ENCODE data around the gene CYP3A5.
A peak's percentile ranks its signal among the peaks of the same experiment; 100 is the strongest.

CYP3A5 gene

GRCh38 chr7:99617192-99617781 is 62.5 kb downstream of the CYP3A5 start:
- peak overlapping the region; percentile 86 to 96 for H3K9ac ChIP-seq (ENCODE audit: low read depth in 1 of 2, low read length in 2 of 2)
- peaks cover 28 to 33% of the 10 kb centered on the region in 2 donors for H3K36me3 ChIP-seq (ENCODE audit: control insufficient read depth in 2 of 2, insufficient read depth in 2 of 2, low read length in 2 of 2)
- H3K4me3 ChIP-seq (ENCODE audit: low read length in 2 of 2): peak overlapping the region; percentile 96 to 98
- no peaks in the 10 kb centered on the region for H3K27me3 ChIP-seq (ENCODE audit: control insufficient read depth in 2 of 2, insufficient read depth in 2 of 2, low read length in 2 of 2)
- H3K4me1 ChIP-seq (ENCODE audit: control insufficient read depth in 2 of 2, insufficient read depth in 2 of 2, low read length in 2 of 2): peaks cover 7 to 8% of the 10 kb centered on the region in 2 donors
- H3K9me3 ChIP-seq (ENCODE audit: control insufficient read depth in 2 of 2, low read length in 2 of 2): no peaks in the 10 kb centered on the region
- H3K27ac ChIP-seq (ENCODE audit: low read depth in 2 of 2, low read length in 2 of 2): peak overlapping the region; percentile 66 to 82

- Histone ChIP-seq H3K36me3 (ENCODE audit: control insufficient read depth in 2 of 2, insufficient read depth in 2 of 2, low read length in 2 of 2) (peaks cover 25 to 29% of the 10 kb centered on the region in 2 donors), H3K4me3 (ENCODE audit: low read length in 2 of 2) (peak within 1 kb of the TSS; percentile 96 to 98), H3K4me1 (ENCODE audit: control insufficient read depth in 2 of 2, insufficient read depth in 2 of 2, low read length in 2 of 2) (peaks cover 7 to 8% of the 10 kb centered on the region in 2 donors), H3K27ac (ENCODE audit: low read depth in 2 of 2, low read length in 2 of 2) (peak within 1 kb of the TSS; percentile 66 to 82), H3K27me3 (ENCODE audit: control insufficient read depth in 2 of 2, insufficient read depth in 2 of 2, low read length in 2 of 2) (no peaks in the 10 kb centered on the region), H3K9ac (ENCODE audit: low read depth in 1 of 2, low read length in 2 of 2) (peak within 1 kb of the TSS; percentile 86 to 96), H3K9me3 (ENCODE audit: control insufficient read depth in 2 of 2, low read length in 2 of 2) (no peaks in the 10 kb centered on the region)
Observed at GRCh38 chr7:99616359-99617191, 63.2 kb downstream of the CYP3A5 start, which contains the start of gene ZSCAN25. Gene ZSCAN25 (plus strand): TSS chr7:99616946. CDS start chr7:99619607, 2,661 bp downstream.

DNA sequence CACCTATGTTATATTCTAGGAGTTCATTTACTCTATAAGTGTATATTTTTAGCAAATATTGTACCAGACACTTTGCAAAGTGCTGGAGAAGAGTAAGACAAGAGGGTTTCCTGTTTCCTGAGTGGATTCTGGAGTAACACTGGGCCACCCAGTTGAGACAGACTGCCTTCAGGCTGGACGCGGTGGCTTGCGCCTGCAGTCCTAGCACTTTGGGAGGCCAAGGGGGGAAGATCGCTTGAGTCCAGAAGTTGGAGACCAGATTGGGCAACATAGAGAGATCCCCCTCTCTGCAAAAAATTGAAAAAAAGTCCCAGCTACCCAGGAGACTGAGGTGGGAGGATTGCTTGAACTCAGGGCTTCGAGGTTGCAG is 63.8 kb downstream of the CYP3A5 start:
- Histone ChIP-seq H3K9me3 (ENCODE audit: control insufficient read depth in 2 of 2, low read length in 2 of 2) (no peaks in the 10 kb centered on the region), H3K4me1 (ENCODE audit: control insufficient read depth in 2 of 2, insufficient read depth in 2 of 2, low read length in 2 of 2) (peaks cover 7 to 8% of the 10 kb centered on the region in 2 donors), H3K27ac (ENCODE audit: low read depth in 2 of 2, low read length in 2 of 2) (peak overlapping the region in 1 of 2 donors; percentile 82), H3K27me3 (ENCODE audit: control insufficient read depth in 2 of 2, insufficient read depth in 2 of 2, low read length in 2 of 2) (no peaks in the 10 kb centered on the region), H3K36me3 (ENCODE audit: control insufficient read depth in 2 of 2, insufficient read depth in 2 of 2, low read length in 2 of 2) (peaks cover 19 to 23% of the 10 kb centered on the region in 2 donors), H3K9ac (ENCODE audit: low read depth in 1 of 2, low read length in 2 of 2) (peak overlapping the region in 1 of 2 donors; percentile 96), H3K4me3 (ENCODE audit: low read length in 2 of 2) (peak overlapping the region; percentile 96 to 98)

GRCh38 chr7:99614495-99614894 is 65.3 kb downstream of the CYP3A5 start:
- no peaks in the 10 kb centered on the region for H3K27me3 ChIP-seq (ENCODE audit: control insufficient read depth in 2 of 2, insufficient read depth in 2 of 2, low read length in 2 of 2)
- no peak overlapping the region for H3K4me3 ChIP-seq (ENCODE audit: low read length in 2 of 2)
- H3K4me1 ChIP-seq (ENCODE audit: control insufficient read depth in 2 of 2, insufficient read depth in 2 of 2, low read length in 2 of 2): peaks cover 7 to 8% of the 10 kb centered on the region in 2 donors
- no peaks in the 10 kb centered on the region for H3K9me3 ChIP-seq (ENCODE audit: control insufficient read depth in 2 of 2, low read length in 2 of 2)
- H3K27ac ChIP-seq (ENCODE audit: low read depth in 2 of 2, low read length in 2 of 2): no peak overlapping the region
- no peak overlapping the region for H3K9ac ChIP-seq (ENCODE audit: low read depth in 1 of 2, low read length in 2 of 2)
- peaks cover 9 to 11% of the 10 kb centered on the region in 2 donors for H3K36me3 ChIP-seq (ENCODE audit: control insufficient read depth in 2 of 2, insufficient read depth in 2 of 2, low read length in 2 of 2)

DNA sequence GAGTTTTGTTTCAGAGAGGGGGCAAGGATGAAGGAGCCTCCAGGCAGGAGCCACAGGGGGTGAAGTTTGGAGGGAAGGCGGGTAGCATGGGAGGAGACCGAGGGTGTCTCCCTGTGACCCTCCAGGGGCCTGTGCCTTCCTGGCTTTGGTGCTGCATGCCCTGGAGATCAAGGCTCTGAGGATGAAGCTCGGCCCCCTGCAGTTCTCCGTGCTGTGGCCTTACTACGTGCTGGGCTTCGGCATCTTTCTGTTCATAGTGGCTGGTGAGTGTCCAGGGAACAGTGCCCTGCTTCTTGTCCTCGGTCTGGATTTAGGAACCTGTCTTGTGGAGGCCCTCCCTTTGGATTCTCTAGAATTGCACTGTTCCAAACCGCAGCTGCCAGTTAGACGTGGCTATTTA is 72.2 kb downstream of the CYP3A5 start:
- Histone ChIP-seq H3K4me3 (ENCODE audit: low read length in 2 of 2) (no peak overlapping the region), H3K9ac (ENCODE audit: low read depth in 1 of 2, low read length in 2 of 2) (no peak overlapping the region), H3K27me3 (ENCODE audit: control insufficient read depth in 2 of 2, insufficient read depth in 2 of 2, low read length in 2 of 2) (no peaks in the 10 kb centered on the region), H3K27ac (ENCODE audit: low read depth in 2 of 2, low read length in 2 of 2) (no peak overlapping the region), H3K4me1 (ENCODE audit: control insufficient read depth in 2 of 2, insufficient read depth in 2 of 2, low read length in 2 of 2) (no peaks in the 10 kb centered on the region), H3K36me3 (ENCODE audit: control insufficient read depth in 2 of 2, insufficient read depth in 2 of 2, low read length in 2 of 2) (no peaks in the 10 kb centered on the region), H3K9me3 (ENCODE audit: control insufficient read depth in 2 of 2, low read length in 2 of 2) (no peaks in the 10 kb centered on the region)

DNA sequence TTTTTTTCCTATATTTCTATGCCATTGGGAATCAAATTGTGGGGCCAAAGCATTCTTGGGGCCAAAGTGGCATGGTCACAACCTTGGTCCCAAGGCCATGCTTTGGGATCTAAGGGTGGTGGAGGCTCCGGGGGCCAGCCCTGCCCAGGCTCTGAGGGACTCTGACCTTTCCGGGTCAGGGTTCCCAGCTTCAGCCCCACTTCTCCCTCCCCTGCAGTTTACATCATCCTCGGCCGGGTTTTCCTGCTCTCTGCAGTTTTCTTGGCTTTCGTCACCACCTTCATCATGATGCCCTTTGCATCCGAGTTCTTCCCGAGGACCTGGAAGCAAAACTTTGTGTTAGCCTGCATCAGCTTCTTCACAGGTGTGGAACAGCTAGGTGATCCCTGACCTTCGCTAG is 73.3 kb downstream of the CYP3A5 start:
- no peaks in the 10 kb centered on the region for H3K27me3 ChIP-seq (ENCODE audit: control insufficient read depth in 2 of 2, insufficient read depth in 2 of 2, low read length in 2 of 2)
- no peak overlapping the region for H3K9ac ChIP-seq (ENCODE audit: low read depth in 1 of 2, low read length in 2 of 2)
- H3K4me1 ChIP-seq (ENCODE audit: control insufficient read depth in 2 of 2, insufficient read depth in 2 of 2, low read length in 2 of 2): no peaks in the 10 kb centered on the region
- H3K27ac ChIP-seq (ENCODE audit: low read depth in 2 of 2, low read length in 2 of 2): no peak overlapping the region
- H3K9me3 ChIP-seq (ENCODE audit: control insufficient read depth in 2 of 2, low read length in 2 of 2): no peaks in the 10 kb centered on the region
- no peaks in the 10 kb centered on the region for H3K36me3 ChIP-seq (ENCODE audit: control insufficient read depth in 2 of 2, insufficient read depth in 2 of 2, low read length in 2 of 2)
- H3K4me3 ChIP-seq (ENCODE audit: low read length in 2 of 2): no peak overlapping the region

GRCh38 chr7:99605527-99605926 is 74.3 kb downstream of the CYP3A5 start:
- no peak overlapping the region for H3K9ac ChIP-seq (ENCODE audit: low read depth in 1 of 2, low read length in 2 of 2)
- H3K27me3 ChIP-seq (ENCODE audit: control insufficient read depth in 2 of 2, insufficient read depth in 2 of 2, low read length in 2 of 2): no peaks in the 10 kb centered on the region
- no peaks in the 10 kb centered on the region for H3K4me1 ChIP-seq (ENCODE audit: control insufficient read depth in 2 of 2, insufficient read depth in 2 of 2, low read length in 2 of 2)
- no peak overlapping the region for H3K4me3 ChIP-seq (ENCODE audit: low read length in 2 of 2)
- H3K9me3 ChIP-seq (ENCODE audit: control insufficient read depth in 2 of 2, low read length in 2 of 2): no peaks in the 10 kb centered on the region
- H3K27ac ChIP-seq (ENCODE audit: low read depth in 2 of 2, low read length in 2 of 2): no peak overlapping the region
- H3K36me3 ChIP-seq (ENCODE audit: control insufficient read depth in 2 of 2, insufficient read depth in 2 of 2, low read length in 2 of 2): no peaks in the 10 kb centered on the region

DNA sequence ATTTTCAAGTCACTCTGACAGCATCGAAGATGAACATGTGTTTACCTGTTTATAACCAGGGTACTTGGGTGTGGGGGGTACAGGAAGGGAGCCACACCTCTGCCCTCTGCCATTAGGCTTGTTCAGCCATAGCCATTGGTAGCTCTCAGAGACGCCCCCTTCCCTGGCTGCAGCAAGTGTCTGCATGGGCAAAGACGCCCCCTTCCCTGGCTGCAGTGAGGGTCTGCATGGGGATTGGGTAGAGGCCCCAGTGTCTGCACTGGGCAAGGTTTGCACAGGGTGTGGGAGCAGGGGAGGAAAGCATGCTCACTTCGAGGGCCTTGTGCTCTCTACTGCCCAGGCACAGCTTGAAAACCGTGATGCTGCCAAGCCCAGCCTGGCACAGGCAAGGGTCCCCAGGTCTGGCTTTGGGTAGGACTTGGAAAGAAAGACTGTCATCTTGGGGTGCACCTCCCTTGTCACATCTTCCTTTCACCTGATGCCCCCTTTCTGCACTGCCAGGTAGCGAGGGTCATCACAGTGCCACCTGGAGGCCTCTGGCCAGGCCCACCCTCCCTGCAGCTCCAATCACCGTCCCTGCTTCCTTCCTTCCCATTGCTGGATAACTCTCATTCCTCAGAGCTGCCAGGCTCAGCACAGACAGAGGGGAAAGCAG is 78.0 kb downstream of the CYP3A5 start:
- H3K9me3 ChIP-seq (ENCODE audit: control insufficient read depth in 2 of 2, low read length in 2 of 2): no peaks in the 10 kb centered on the region
- H3K36me3 ChIP-seq (ENCODE audit: control insufficient read depth in 2 of 2, insufficient read depth in 2 of 2, low read length in 2 of 2): no peaks in the 10 kb centered on the region
- no peaks in the 10 kb centered on the region for H3K4me1 ChIP-seq (ENCODE audit: control insufficient read depth in 2 of 2, insufficient read depth in 2 of 2, low read length in 2 of 2)
- no peaks in the 10 kb centered on the region for H3K27me3 ChIP-seq (ENCODE audit: control insufficient read depth in 2 of 2, insufficient read depth in 2 of 2, low read length in 2 of 2)
- H3K27ac ChIP-seq (ENCODE audit: low read depth in 2 of 2, low read length in 2 of 2): no peak overlapping the region
- H3K4me3 ChIP-seq (ENCODE audit: low read length in 2 of 2): no peak overlapping the region
- no peak overlapping the region for H3K9ac ChIP-seq (ENCODE audit: low read depth in 1 of 2, low read length in 2 of 2)

- Histone ChIP-seq H3K27ac (ENCODE audit: low read depth in 2 of 2, low read length in 2 of 2) (no peak overlapping the region), H3K27me3 (ENCODE audit: control insufficient read depth in 2 of 2, insufficient read depth in 2 of 2, low read length in 2 of 2) (no peaks in the 10 kb centered on the region), H3K4me3 (ENCODE audit: low read length in 2 of 2) (no peak overlapping the region), H3K9ac (ENCODE audit: low read depth in 1 of 2, low read length in 2 of 2) (no peak overlapping the region), H3K36me3 (ENCODE audit: control insufficient read depth in 2 of 2, insufficient read depth in 2 of 2, low read length in 2 of 2) (no peaks in the 10 kb centered on the region), H3K9me3 (ENCODE audit: control insufficient read depth in 2 of 2, low read length in 2 of 2) (no peaks in the 10 kb centered on the region), H3K4me1 (ENCODE audit: control insufficient read depth in 2 of 2, insufficient read depth in 2 of 2, low read length in 2 of 2) (no peaks in the 10 kb centered on the region)
Observed at GRCh38 chr7:99599836-99600235, 80.0 kb downstream of the CYP3A5 start.

Data from mucosa of rectum (tissue), 2 donors.